ENCODE measurements around the gene CTNNA2. TPM values are rescaled to one million over a fixed set of nuclear protein-coding genes. Genes with fewer than 3 reads are reported as not detected.
A peak's percentile ranks its signal among the peaks of the same experiment; 100 is the strongest.

The CTNNA2 gene
- total and polyA plus RNA-seq, 11 donors: 0.20 to 0.81 TPM; not detected in 9

- WGBS, 4 donors: 0 to 1% (median 1%) methylated on average over 33 to 64 of the region's 64 CpGs
- TF ChIP-seq POLR2A (IDR thresholded peaks at IDR 0.05): no peak
- peak in 1 of 12 donors; percentile 16 for TF ChIP-seq CTCF (IDR thresholded peaks at IDR 0.05)
- DNase-seq (peak in 2 of 5 donors; percentile 8 to 29), ATAC-seq (peak in 3 of 4 donors; percentile 44 to 72 (median 60))
- intact Hi-C loops (cut with DNase I): loop anchor here in 1 of 10 donors (10.0 kb wide), 1 partner anchor 229 kb away; no protein-coding TSS in a partner anchor
- H3K4me1 ChIP-seq: peaks cover 0 to 17% (median 10%) of the 10 kb centered on the region in 12 donors
- H3K36me3 ChIP-seq: no peaks in the 10 kb centered on the region
- no peaks in the 10 kb centered on the region for H3K9me3 ChIP-seq
- peaks cover 18 to 67% (median 48%) of the 10 kb centered on the region in 9 donors for H3K27me3 ChIP-seq
- H3K27ac ChIP-seq: no peak within 1 kb of the TSS
- H3K4me3 ChIP-seq: peak within 1 kb of the TSS; percentile 25 to 54 (median 44)
Measured at GRCh38 chr2:80303909-80304837, 791.3 kb downstream of the CTNNA2 start, which contains the start of gene LRRTM1. Gene LRRTM1, minus strand, starts transcription at chr2:80304752. Its CDS starts 933 bp downstream, at chr2:80303819.

GRCh38 chr2:80311304-80311703 is 798.5 kb downstream of the CTNNA2 start:
- DNase-seq (no peak), ATAC-seq (no peak)
- intact Hi-C loops (cut with DNase I): no loop called here
- Histone ChIP-seq H3K27ac (no peak overlapping the region), H3K36me3 (no peaks in the 10 kb centered on the region), H3K27me3 (peaks cover 0 to 16% (median 0%) of the 10 kb centered on the region in 9 donors), H3K9me3 (no peaks in the 10 kb centered on the region), H3K4me1 (no peaks in the 10 kb centered on the region), H3K4me3 (no peak overlapping the region)
- WGBS, 4 donors: 52 to 58% (median 53%) methylated on average over 3 of the region's 3 CpGs
- TF ChIP-seq CTCF (IDR thresholded peaks at IDR 0.05) (no peak), POLR2A (IDR thresholded peaks at IDR 0.05) (no peak)

- no peak for TF ChIP-seq POLR2A (IDR thresholded peaks at IDR 0.05)
- no peak for TF ChIP-seq CTCF (IDR thresholded peaks at IDR 0.05)
- DNase-seq (no peak), ATAC-seq (no peak)
- intact Hi-C loops (cut with DNase I): no loop called here
- 90 to 95% (median 94%) methylated on average over 5 of the region's 5 CpGs for WGBS, 4 donors
- Histone ChIP-seq H3K27me3 (peaks cover 0 to 10% (median 0%) of the 10 kb centered on the region in 9 donors), H3K27ac (no peak overlapping the region), H3K9me3 (no peaks in the 10 kb centered on the region), H3K4me3 (no peak overlapping the region), H3K36me3 (no peaks in the 10 kb centered on the region), H3K4me1 (no peaks in the 10 kb centered on the region)
Measured at GRCh38 chr2:80312282-80312839, 799.5 kb downstream of the CTNNA2 start.
